Left colon (tissue), 2 donors: ENCODE measurements around the gene RRP15. TPM values are rescaled to one million over a fixed set of nuclear protein-coding genes. Genes with fewer than 3 reads are reported as not detected.
A peak's percentile ranks its signal among the peaks of the same experiment; 100 is the strongest.

Source experiments
- ATAC-seq: fragments of 200-7000 bp; cut with Tn5 transposase; one replicate; pipeline ENCODE4 v1.9.1; 2020; ENCODE audit warnings: mild to moderate bottlenecking, moderate library complexity
- DNase-seq, 2 donors: peaks; one replicate each; pipeline ENCODE4 v3.0.0-alpha.2; 2020
- intact Hi-C, 2 donors: fragments of 100-400 bp; cut with DNase I in 1 of 2; cut with micrococcal nuclease in 1 of 2; formaldehyde crosslinking; loops; one replicate each; pipeline versions ENCODE4 v1.11.2 to v1.14.0; 2022; cut with DNase I, micrococcal nuclease
- long read RNA-seq: library from polyadenylated mRNA; unstranded; transcript quantifications from one replicate; pipeline ENCODE4 v2.0.0, GENCODE V29; 2021
- total RNA-seq, 2 donors: library from RNA; stranded (reverse); fragmentation: NEBNext Ultra II Directional; extraction: Animal tissue kit (Norgen Biotek cat#: 25700); gene quantifications; one replicate each; pipeline ENCODE4 v1.2.1, GENCODE V29; 2021
- donor health status: DM: no; HTN: no; CAD: no.
- donor health status: DM: yes; HTN: yes; CAD: no.

Gene RRP15, protein sequence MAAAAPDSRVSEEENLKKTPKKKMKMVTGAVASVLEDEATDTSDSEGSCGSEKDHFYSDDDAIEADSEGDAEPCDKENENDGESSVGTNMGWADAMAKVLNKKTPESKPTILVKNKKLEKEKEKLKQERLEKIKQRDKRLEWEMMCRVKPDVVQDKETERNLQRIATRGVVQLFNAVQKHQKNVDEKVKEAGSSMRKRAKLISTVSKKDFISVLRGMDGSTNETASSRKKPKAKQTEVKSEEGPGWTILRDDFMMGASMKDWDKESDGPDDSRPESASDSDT
- total RNA-seq = 10 to 100 TPM in 1 of 2 donors, 1 to 10 TPM in 1; 7.6 to 13.4 TPM
- long read RNA-seq, partial matches to known transcripts = 0 of 1 reads
- long read RNA-seq, other reads (novel, unspliced or antisense) = 1 of 1 reads

DNA sequence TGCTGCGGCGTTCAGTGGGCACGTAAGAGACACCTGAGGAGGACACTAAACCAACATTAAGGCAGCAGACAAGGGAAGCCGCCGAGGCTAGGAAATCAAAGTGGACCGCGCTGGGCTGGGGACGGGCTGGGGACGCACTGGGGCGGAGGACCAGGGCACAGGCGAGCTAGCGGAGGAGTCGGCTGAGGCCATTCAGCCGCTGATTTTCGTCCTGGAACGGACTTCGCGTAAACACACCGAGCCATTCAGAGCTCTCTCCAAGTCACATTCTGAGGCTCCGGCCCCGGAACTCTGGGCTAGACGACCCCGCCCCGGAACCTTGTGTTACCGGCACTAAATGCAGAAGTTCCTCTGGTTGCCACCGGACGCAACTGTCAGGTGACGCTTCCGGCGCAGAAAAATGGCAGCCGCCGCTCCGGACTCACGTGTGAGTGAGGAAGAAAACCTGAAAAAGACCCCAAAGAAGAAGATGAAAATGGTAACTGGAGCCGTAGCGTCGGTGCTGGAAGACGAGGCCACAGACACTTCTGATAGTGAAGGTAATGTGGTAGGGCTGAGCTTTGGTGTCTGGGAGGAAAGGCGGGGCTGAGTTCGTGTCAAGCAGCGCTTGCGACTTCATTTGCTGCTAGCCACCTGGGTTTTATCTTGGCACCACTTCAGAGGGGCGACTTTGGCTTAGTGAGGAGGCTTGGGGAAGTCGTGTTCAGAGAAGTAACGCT lies at the start of gene RRP15:
RRP15 (plus strand) TSS at position 377 of the 719 bp plus-strand sequence; CDS start at position 401, 24 bp downstream.
- DNase-seq (peak; percentile 87 to 93), ATAC-seq (peak; percentile 100)
- intact Hi-C loops = no loop called here

DNA sequence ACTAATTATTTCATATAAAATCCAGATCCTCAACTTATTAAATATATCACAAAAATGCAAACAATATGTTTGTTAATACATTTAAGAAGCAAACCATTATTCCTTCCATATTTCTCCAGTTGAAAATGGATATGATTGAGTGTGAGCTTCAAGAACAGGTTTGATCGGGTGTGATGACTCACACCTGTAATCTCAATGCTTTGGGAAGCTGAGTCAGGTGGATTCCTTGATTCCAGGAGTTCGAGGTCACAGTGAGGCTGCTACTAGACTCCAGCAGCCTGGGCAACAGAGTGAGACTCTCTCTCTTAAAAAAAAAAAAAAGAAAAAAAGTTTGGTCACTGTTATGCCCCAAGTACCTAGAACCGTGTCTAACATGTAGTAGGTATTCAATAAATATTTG lies 42.9 kb upstream of the RRP15 start:
- ATAC-seq = no peak
- DNase-seq = no peak
- intact Hi-C loops = no loop called here

DNA sequence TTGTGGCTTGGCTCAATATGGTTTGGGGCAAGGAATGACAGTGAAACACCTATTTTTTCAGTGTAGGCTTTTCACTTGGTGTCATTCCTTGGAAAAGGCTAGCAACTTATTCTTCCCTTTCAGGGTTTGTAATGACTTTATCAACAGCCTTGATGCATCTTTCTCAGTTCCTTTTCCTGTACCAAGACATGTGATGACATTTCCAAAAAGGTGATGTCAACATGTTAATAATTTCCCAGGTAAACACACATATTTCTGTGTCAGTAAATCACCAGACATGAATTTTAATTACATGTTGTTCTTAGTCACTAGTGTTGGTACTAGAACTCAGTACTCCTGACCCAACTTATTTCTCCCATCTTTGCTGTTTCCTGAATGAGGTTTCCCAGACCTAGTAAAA lies 37.8 kb upstream of the RRP15 start:
- ATAC-seq = no peak
- intact Hi-C loops = no loop called here
- no peak for DNase-seq

DNA sequence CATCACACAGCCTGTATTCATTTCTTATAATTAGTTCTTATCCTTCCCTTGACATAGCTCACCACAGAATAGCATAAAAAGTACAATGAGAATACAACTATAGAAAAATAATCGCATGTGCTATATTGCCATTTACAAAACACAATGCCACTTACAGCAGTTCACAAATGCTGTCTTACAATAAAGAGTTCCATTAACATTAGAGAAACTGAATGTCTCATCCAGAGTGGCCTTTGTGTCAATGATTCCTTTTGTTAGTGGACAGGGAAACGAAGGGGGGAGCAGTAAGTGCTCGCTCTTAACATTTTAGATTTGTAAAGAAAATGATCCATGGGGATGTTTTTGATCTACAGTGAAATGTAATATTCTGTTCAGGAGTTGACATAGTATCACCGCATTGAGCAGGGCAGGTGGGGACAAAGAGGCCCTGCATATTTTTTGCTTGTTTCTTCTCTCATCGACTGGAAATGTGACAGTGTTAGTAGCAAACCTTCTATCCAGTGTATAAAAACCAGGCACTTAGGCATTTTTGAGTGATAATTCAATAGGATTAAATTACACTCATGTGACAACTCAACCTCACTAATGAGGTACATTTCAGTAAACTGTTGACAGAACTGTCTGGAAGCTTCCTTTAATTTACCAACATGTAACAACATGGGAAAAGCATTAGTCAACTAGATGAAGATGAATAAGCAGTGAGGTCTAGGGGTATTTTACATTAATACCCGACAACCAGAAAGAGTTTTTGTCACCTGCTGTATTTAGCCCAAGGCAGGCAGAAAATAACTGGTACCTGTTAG lies 35.6 kb upstream of the RRP15 start:
- DNase-seq (no peak), ATAC-seq (no peak)
- intact Hi-C loops = no loop called here

DNA sequence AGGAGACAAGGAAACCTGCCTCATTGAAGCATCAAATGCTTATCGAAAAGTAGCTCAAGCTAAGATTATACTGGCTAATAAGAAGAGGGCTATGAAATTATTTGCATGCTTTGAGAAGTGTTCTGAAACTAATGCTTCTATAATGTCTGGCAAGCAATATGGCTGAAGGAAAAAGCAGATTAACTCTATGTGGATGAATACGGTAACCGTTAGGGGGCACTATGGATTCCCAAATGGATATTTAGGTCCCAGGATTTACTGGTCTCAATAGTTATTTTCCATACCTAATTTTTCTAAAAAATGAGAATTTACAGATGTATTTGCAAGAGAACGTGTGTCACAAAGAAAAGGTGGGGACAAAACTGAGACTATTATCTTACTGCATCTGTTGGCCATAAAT lies 34.6 kb upstream of the RRP15 start:
- DNase-seq = no peak
- ATAC-seq = no peak
- intact Hi-C loops = no loop called here

DNA sequence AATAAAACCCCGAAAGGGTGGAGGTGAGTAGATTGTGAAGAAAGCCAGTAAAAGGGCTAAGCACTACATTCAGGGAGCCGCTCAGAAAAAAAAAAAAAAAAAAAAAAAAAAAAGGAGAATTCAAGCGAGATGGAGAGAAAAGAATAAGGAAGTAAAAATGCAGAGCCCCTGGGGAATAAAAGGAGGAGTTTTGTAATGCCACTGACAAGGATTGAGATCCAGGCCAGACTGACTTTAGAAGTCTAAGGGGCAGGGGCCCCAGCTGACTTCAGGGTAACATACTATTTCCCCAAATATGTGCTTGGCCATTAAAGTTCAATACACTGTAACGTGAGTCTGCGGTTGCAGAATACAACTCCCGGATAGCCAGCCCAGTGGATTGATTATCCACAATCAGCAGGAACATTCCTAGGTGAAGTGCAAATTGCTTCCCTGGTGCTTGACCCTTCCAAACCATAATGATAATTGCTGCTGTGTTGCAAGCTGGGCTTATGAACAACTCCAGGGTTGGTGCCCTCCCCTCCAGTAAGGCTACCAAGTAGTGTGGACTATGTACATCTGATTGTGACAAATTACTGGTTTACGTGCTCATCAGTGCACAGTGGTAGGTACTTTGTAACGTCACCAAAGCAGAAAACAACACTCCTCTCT lies 30.7 kb upstream of the RRP15 start:
- ATAC-seq = no peak
- DNase-seq = no peak
- intact Hi-C loops = no loop called here

DNA sequence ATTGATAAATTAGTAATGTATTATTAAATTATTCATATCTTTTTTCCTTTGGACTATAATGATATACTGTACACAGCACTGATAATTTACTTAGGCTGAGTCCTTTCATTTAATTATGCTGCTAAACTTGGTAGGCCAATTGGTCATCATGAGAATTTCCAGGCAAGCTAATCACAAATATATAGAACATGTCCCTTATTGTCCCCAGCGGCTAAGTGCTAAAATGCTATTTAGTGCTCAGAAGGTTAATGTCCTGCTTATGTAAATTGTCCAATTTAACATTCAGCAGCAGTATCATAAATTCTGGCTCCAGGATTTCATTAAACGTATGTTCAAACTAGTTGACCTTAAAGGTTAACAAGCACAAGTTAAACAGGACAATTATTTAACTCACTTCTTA lies 30.0 kb upstream of the RRP15 start:
- no peak for ATAC-seq
- intact Hi-C loops = no loop called here

DNA sequence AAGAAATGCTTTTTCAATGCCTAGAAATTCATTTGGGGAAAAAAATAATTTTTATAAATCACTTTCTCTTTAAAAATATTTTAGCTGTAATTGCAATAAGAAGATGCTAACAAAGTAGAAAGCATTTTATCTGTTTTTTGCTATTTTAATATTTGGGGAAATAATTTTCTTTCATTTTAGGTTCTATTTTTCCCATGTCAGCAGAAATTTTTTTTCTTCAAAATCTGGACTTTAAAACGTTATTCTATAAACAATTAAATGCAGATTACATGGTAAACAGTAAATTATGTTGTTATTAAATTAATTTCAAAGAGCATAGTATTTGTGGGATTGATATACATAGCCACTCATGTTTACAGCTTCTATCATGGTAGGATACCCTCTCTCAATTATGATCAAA lies 27.7 kb upstream of the RRP15 start:
- ATAC-seq (no peak), DNase-seq (no peak)
- intact Hi-C loops = no loop called here

More for the DNA sequence above, 30.0 kb upstream of the RRP15 start:
- DNase-seq = no peak

DNA sequence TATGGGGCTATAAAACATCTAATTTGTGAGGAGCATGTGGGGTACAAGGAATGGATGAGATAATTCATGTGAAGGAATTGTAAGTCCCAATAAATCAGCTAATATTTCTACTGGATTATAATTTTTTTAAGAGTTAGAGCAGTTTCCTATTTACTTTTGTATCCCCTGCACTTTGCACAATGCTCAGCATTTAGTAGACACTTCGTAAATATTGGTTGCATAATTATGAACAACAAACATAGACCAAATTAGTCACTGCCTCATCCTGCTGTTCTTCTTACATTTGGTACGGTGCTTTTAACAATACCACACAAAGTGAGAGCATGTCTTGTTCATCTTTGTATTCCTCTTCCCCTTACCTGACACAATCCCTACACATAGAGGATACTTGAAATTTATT lies 27.1 kb upstream of the RRP15 start:
- ATAC-seq = no peak
- DNase-seq = no peak
- intact Hi-C loops = no loop called here

DNA sequence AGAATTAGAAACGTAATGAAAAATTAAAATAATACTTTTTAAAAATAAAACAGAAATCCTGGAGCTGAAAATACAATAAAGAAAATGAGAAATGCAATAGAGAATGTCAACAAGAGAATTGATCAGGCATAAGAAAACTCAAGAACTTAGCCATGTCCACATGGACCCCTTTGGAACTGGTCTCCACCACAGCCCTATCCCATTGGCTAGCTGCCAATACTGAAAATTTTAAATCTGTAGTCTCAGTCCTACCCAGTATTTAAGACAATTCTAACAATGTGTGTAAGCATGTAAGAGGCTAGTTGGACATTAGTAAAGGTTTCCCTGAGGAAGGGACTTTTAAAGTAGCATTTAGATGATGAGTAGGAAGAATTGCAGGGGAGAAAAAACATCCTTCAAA lies 25.8 kb upstream of the RRP15 start:
- DNase-seq (no peak), ATAC-seq (no peak)
- intact Hi-C loops = no loop called here

DNA sequence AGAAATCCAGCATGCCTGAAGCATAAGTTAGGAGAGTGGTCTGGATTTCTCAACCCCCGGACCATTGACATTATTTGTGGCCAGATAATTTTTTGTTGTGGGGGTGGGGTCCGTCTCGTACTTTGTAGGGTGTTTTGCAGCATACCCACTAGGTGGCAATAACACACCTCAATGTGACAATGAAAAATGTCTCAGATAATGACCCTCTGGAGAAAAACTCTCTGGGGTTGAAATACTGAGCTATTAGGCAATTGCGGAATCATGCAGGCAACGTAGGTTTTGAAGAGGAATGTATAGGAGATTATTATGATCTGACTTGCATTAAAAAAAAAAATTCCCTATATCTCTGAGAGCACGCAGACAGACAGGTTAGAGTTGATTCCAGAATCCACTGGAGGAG lies 25.3 kb upstream of the RRP15 start:
- intact Hi-C loops = no loop called here
- DNase-seq = no peak
- ATAC-seq = no peak

DNA sequence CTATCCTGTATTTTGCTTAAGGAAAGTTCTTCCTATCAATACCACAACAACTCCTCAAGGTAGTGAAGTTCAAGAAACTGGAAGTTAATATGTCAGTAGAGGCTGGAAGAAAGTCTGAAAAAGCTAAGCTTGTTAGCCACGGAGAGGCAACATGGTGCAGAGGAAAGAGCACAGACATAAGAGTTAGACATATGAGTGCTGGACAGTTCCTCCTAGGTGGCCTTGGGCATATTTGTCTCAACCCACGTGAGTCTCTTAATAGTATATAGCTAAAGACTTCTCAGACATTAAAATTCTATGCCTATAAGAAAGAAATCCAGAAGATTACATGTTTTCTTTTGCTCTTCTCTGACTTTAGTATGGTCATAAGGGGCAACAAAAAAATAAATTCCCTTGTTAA lies 22.8 kb upstream of the RRP15 start:
- DNase-seq (no peak), ATAC-seq (no peak)
- intact Hi-C loops = no loop called here

DNA sequence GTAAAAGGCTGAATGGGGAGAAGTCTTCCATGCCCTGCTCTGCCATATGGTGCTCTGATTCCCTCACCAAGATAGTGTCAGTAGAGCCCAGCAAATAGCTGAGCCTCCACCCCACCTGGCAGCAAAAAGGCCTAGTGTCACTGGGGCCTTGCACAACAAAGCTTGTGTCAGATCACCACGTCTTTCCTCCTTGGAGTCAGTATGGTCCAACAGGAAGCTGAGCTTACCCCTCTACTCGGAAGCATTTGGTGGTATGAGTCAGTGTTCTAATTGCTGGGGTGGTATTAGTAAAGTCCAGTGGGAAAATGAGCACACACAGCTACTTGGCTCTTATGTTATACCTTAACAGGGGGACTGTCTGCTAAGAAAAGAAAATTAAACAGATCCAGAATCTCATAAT lies 18.7 kb upstream of the RRP15 start:
- ATAC-seq = no peak
- no peak for DNase-seq
- intact Hi-C loops = no loop called here

DNA sequence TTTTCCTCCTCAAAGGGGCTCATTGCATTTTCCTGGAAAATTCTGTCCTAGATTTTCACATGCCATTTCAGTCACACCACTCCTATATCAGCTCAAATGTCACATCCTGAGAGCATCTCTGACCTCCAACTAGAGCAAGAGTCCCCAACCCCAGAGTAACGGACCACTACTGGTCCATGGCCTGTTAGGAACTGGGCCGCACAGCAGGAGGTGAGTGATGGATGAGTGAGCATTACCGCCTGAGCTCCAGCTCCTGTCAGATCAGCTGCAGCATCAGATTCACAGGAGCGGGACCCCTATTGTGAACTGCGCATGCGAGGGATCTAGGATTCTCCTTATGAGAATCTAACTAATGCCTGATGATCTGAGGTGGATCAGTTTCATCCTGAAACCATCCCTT lies 12.7 kb upstream of the RRP15 start:
- DNase-seq = no peak
- no peak for ATAC-seq
- intact Hi-C loops = no loop called here

DNA sequence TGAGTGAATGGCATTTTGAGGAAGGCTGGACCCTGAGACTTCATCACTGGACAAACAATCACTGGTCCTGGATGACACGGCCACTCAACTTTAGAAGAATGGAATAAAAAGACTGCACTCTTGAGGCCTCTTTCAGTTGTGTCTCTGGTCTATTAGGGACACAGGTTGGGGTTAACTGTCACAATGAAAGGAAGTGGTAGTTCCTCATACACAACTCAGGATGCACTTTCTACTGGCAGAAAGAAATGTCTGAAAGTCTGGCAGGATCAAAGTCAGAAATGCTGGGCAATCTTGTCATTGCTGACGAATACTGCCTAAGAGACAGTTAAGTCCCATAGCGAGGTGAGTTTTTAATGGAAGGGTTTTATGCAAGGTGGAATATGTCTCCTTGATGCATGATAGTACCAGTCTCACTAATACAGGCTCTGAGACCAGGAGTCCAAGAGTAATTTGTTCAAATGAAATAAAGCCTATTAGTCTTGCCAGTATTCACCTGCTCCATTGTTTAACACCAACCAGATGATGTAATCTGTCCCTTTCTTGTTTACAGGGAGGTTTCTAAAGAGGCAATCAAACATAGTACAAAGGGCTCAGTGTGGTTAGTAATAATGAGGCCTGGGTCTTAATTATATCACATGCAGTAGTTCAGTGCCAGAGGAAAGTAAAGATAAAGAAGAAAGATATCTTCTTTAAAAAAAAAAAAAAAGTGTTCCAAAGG lies 11.2 kb upstream of the RRP15 start:
- DNase-seq = no peak
- no peak for ATAC-seq
- intact Hi-C loops = no loop called here

DNA sequence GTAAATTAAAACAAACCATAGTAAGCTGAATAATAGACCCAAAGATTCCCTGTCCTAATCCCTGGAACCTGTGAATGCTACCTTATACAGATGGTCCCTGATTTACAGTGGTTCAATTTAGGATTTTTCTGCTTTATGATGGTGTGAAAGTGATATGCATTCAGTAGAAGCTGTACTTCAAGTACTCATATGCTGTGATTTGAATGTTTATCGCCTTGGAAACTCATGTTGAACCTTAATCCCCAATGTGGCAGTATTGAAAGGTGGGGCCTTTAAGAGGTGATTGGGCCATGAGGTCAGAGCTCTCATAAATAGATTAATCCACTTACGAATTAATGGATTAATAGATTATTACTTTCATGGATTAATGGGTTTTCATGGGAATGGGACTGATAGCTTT lies 10.6 kb upstream of the RRP15 start:
- no peak for ATAC-seq
- intact Hi-C loops = no loop called here
- DNase-seq = no peak

DNA sequence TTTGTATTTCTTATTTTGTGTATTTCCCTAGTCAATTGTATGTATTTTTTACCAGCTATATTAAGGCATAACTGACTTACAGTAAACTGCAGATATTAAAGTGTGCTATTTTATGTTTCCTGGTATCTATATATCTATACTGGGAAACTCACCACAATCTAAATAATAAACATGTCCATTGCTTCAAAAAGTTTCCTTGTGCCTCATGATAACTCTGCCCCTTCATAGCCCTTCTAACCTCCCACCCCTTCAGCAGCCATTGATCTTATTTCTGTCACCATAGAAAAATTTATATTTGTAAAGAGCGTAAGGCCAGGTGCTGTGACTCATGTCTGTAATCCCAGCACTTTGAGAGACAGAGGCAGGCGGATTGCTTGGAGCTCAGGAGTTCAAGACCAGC lies 9.3 kb upstream of the RRP15 start:
- no peak for ATAC-seq
- intact Hi-C loops = no loop called here
- DNase-seq = no peak

DNA sequence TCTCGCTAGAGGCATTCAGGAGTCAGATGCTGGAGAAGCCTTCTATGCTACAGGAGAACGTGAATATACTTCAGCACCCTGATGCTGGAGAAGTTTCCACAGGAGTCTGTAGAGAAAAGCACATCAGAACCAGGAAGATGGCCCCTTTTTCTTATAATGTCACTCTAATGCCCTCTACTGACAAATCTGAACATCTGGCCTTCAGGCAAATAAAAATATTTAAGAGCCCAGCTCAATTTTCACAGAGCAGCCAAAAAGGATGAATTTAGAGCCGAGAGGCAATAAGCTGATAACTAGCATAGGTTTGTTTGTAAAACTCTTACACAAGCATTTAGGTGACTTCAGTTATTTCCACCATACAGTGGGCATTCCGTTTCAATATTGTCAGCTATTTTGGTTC lies 3.8 kb upstream of the RRP15 start:
- ATAC-seq (no peak), DNase-seq (no peak)
- intact Hi-C loops = no loop called here
